OCI-LY3 (cell line): ENCODE data around the gene ANP32B.
A peak's percentile ranks its signal among the peaks of the same experiment; 100 is the strongest.

Source experiments
- H2AFZ ChIP-seq: fragments of 200-600, 300-600 bp; shearing (Covaris generic); 2 replicates; pipeline ENCODE4 v1.6.0; 2014; ENCODE audit warnings: antibody characterized with exemption, low read depth, low read length
- H3K27ac ChIP-seq: fragments of 200-600, 300-600 bp; sonication (generic); 2 replicates; pipeline ENCODE4 v1.5.1; 2014; ENCODE audit warnings: mild to moderate bottlenecking, low read length, moderate library complexity, mixed read lengths
- H3K27me3 ChIP-seq: fragments of 200-600, 300-600 bp; sonication (generic); 2 replicates; pipeline ENCODE4 v1.6.1; 2014; ENCODE audit warnings: low read depth, low read length, mixed read lengths
- H3K36me3 ChIP-seq: fragments of 200-600, 300-600 bp; sonication (generic); replicated peaks from 2 replicates; pipeline ENCODE3; 2014; ENCODE audit warnings: low read depth, low read length, mixed read lengths
- H3K4me1 ChIP-seq: fragments of 300-600, 200-600 bp; sonication (generic); 2 replicates; pipeline ENCODE4 v1.6.1; 2014; ENCODE audit warnings: low read length, mixed read lengths
- H3K4me2 ChIP-seq: fragments of 200-600, 300-600 bp; sonication (generic); 2 replicates; pipeline ENCODE4 v1.6.1; 2014; ENCODE audit warnings: low read length, mixed read lengths
- H3K4me3 ChIP-seq: fragments of 300-600, 200-600 bp; sonication (generic); 2 replicates; pipeline ENCODE4 v1.5.1; 2014; ENCODE audit warnings: antibody characterized with exemption, mild to moderate bottlenecking, low read length, moderate library complexity
- H3K79me2 ChIP-seq: fragments of 300-600, 200-600 bp; shearing (Covaris generic); 2 replicates; pipeline ENCODE4 v1.6.1; 2014; ENCODE audit warnings: mild to moderate bottlenecking, low read length, mixed read lengths
- H3K9ac ChIP-seq: fragments of 300-600, 200-600 bp; shearing (Covaris generic); 2 replicates; pipeline ENCODE4 v1.6.0; 2014; ENCODE audit warnings: mild to moderate bottlenecking, low read length, moderate library complexity
- H3K9me3 ChIP-seq: fragments of 200-600, 300-600 bp; shearing (Covaris generic); 2 replicates; pipeline ENCODE4 v1.6.1; 2014; ENCODE audit warnings: low read length, mixed read lengths; ENCODE audit not compliant: insufficient read depth
- H4K20me1 ChIP-seq: fragments of 200-600, 300-600 bp; sonication (generic); 2 replicates; pipeline ENCODE4 v1.6.1; 2016; ENCODE audit warnings: low read length, mixed read lengths; ENCODE audit not compliant: insufficient read depth
- CTCF ChIP-seq: fragments of 200-600, 300-600 bp; sonication (generic); IDR thresholded peaks from 2 replicates; pipeline ENCODE4 v1.5.1; 2014; ENCODE audit warnings: antibody characterized with exemption, low read length, low read depth
- EZH2phosphoT487 ChIP-seq: fragments of 200-600 bp; shearing (Covaris generic); IDR thresholded peaks from 2 replicates; pipeline ENCODE4 v1.6.1; 2018; ENCODE audit warnings: antibody characterized with exemption, mixed run types, low read depth

ANP32B gene

GRCh38 chr9:97982683-97983588, at the start of gene ANP32B:
Gene ANP32B (plus strand): TSS chr9:97983341. CDS start chr9:97983556, 215 bp downstream.
- no peaks in the 10 kb centered on the region for H3K9me3 ChIP-seq
- peak within 1 kb of the TSS; percentile 95 for H3K4me2 ChIP-seq
- H3K27me3 ChIP-seq, result no peaks in the 10 kb centered on the region
- peak within 1 kb of the TSS; percentile 5; the same call in 1 of the 2 replicates for H2AFZ ChIP-seq
- TF ChIP-seq EZH2phosphoT487 (no peak), CTCF (peak; percentile 47)
- peak within 1 kb of the TSS; percentile 100 for H3K9ac ChIP-seq
- peaks cover 14% of the 10 kb centered on the region for H3K36me3 ChIP-seq
- peaks cover 19% of the 10 kb centered on the region for H4K20me1 ChIP-seq
- H3K27ac ChIP-seq, result peak within 1 kb of the TSS; percentile 85
- peaks cover 38% of the 10 kb centered on the region for H3K4me1 ChIP-seq
- peak within 1 kb of the TSS; percentile 92 for H3K4me3 ChIP-seq
- peaks cover 60% of the 10 kb centered on the region for H3K79me2 ChIP-seq

GRCh38 chr9:97934321-97935115, 48.6 kb upstream of the ANP32B start:
- no peaks in the 10 kb centered on the region for H3K4me1 ChIP-seq
- TF ChIP-seq EZH2phosphoT487 (no peak), CTCF (no peak)
- no peak overlapping the region for H3K9ac ChIP-seq
- no peak overlapping the region for H3K4me2 ChIP-seq
- H2AFZ ChIP-seq, result no peak overlapping the region; the same call in 1 of the 2 replicates
- H3K27ac ChIP-seq, result no peak overlapping the region
- H4K20me1 ChIP-seq, result no peaks in the 10 kb centered on the region
- no peaks in the 10 kb centered on the region for H3K9me3 ChIP-seq
- peaks cover 44% of the 10 kb centered on the region for H3K27me3 ChIP-seq
- no peaks in the 10 kb centered on the region for H3K79me2 ChIP-seq
- no peaks in the 10 kb centered on the region for H3K36me3 ChIP-seq
- H3K4me3 ChIP-seq, result no peak overlapping the region

DNA sequence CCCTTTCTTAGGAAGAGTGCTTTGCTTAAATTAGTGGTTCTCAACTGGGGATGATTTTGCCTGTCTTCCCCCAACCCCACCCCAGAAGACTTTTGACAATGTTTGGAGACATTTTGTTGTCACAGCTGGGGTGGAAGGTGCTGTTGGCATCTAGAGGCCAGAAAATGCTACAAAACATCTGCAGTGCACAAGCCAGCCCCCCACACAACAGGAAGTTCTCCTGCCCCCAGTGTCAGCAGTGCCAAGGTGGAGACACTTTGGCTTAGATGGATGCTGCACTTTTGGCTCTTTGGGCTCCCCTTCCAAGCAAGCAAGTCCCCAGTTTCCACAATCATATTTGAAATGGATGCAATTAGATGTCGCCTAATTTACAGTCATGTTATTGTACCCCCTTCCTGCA, 47.9 kb upstream of the ANP32B start:
- Histone ChIP-seq H3K27me3 (peaks cover 37% of the 10 kb centered on the region), H3K9me3 (no peaks in the 10 kb centered on the region), H3K4me1 (no peaks in the 10 kb centered on the region), H3K9ac (no peak overlapping the region), H3K4me3 (no peak overlapping the region), H4K20me1 (no peaks in the 10 kb centered on the region), H3K79me2 (no peaks in the 10 kb centered on the region), H3K36me3 (no peaks in the 10 kb centered on the region), H3K4me2 (no peak overlapping the region), H2AFZ (no peak overlapping the region), H3K27ac (no peak overlapping the region)
- TF ChIP-seq EZH2phosphoT487 (no peak), CTCF (no peak)

GRCh38 chr9:97936998-97937397, 46.1 kb upstream of the ANP32B start:
- Histone ChIP-seq H3K9ac (no peak overlapping the region), H3K79me2 (no peaks in the 10 kb centered on the region), H3K4me3 (no peak overlapping the region), H2AFZ (no peak overlapping the region), H3K27ac (no peak overlapping the region), H3K9me3 (no peaks in the 10 kb centered on the region), H3K36me3 (no peaks in the 10 kb centered on the region), H3K4me2 (no peak overlapping the region), H3K4me1 (no peaks in the 10 kb centered on the region), H3K27me3 (peaks cover 33% of the 10 kb centered on the region), H4K20me1 (no peaks in the 10 kb centered on the region)
- no peak for TF ChIP-seq CTCF
- TF ChIP-seq EZH2phosphoT487, result no peak
